CD14-positive monocyte (primary cell): ENCODE data around the gene KIRREL1. TPM values are rescaled to one million over a fixed set of nuclear protein-coding genes. Genes with fewer than 3 reads are reported as not detected.

Experiments used
- DNase-seq, 3 donors: peaks; one replicate each; pipeline ENCODE4 v3.0.0-alpha.2; 2011 to 2022
- H2AFZ ChIP-seq: 2 replicates; pipeline ENCODE4 v1.6.0; 2012; ENCODE audit warnings: mild to moderate bottlenecking, low read depth, low read length, inconsistent platforms; ENCODE audit not compliant: insufficient read depth, poor library complexity, severe bottlenecking
- H3K27ac ChIP-seq, 2 donors: 1 replicate in 1 of 2; 2 replicates in 1 of 2; pipeline ENCODE4 v1.5.1; 2012 to 2013; ENCODE audit warnings: low read length in 2 of 2, control low read depth in 1 of 2, inconsistent platforms in 1 of 2, low read depth in 1 of 2, mild to moderate bottlenecking in 1 of 2
- H3K27me3 ChIP-seq, 2 donors: one replicate each; pipeline versions ENCODE4 v1.6.0 to v1.6.1; 2011 to 2013; ENCODE audit warnings: low read length in 2 of 2; ENCODE audit not compliant: control insufficient read depth in 2 of 2, insufficient read depth in 2 of 2
- H3K36me3 ChIP-seq, 2 donors: replicated peaks in 1 of 2; 1 replicate in 1 of 2; 2 replicates in 1 of 2; pipeline versions ENCODE4 v1.5.1 to v1.6.1; 2012 to 2013; ENCODE audit warnings: low read length in 2 of 2, control low read depth in 1 of 2, inconsistent platforms in 1 of 2, mild to moderate bottlenecking in 1 of 2; ENCODE audit not compliant: insufficient read depth in 2 of 2, control insufficient read depth in 1 of 2
- H3K4me1 ChIP-seq, 2 donors: 1 replicate in 1 of 2; 2 replicates in 1 of 2; pipeline versions ENCODE4 v1.5.1 to v1.6.1; 2012 to 2013; ENCODE audit warnings: low read length in 2 of 2, control low read depth in 1 of 2, inconsistent platforms in 1 of 2, mild to moderate bottlenecking in 1 of 2, moderate library complexity in 1 of 2; ENCODE audit not compliant: insufficient read depth in 2 of 2, control insufficient read depth in 1 of 2
- H3K4me2 ChIP-seq: replicated peaks from 2 replicates; pipeline ENCODE3; 2012; ENCODE audit warnings: low read length, moderate library complexity, mild to moderate bottlenecking; ENCODE audit not compliant: poor library complexity, severe bottlenecking; ENCODE audit errors: extremely low read depth
- H3K4me3 ChIP-seq, 3 experiments: fragments of 200-600 bp in 1 of 3; sonication (generic) in 1 of 3; replicated peaks in 1 of 3; 1 replicate in 2 of 3; 2 replicates in 1 of 3; pipeline ENCODE4 v1.5.1; 2011 to 2013; ENCODE audit warnings: low read length in 3 of 3, mild to moderate bottlenecking in 3 of 3, control low read depth in 2 of 3, low read depth in 2 of 3, inconsistent platforms in 1 of 3, moderate library complexity in 1 of 3
- H3K79me2 ChIP-seq: 2 replicates; pipeline ENCODE4 v1.6.0; 2012; ENCODE audit warnings: mild to moderate bottlenecking, control low read depth, inconsistent platforms, low read length, moderate library complexity; ENCODE audit not compliant: insufficient read depth
- H3K9ac ChIP-seq: 2 replicates; pipeline ENCODE4 v1.6.0; 2017; ENCODE audit warnings: low read length, mild to moderate bottlenecking; ENCODE audit not compliant: insufficient read depth, poor library complexity, severe bottlenecking
- H3K9me3 ChIP-seq, 2 donors: replicated peaks in 1 of 2; 1 replicate in 1 of 2; 2 replicates in 1 of 2; pipeline versions ENCODE4 v1.5.1 to v1.6.1; 2012 to 2013; ENCODE audit warnings: low read length in 2 of 2, control low read depth in 1 of 2; ENCODE audit not compliant: control insufficient read depth in 1 of 2, insufficient read depth in 1 of 2
- H4K20me1 ChIP-seq: 2 replicates; pipeline ENCODE4 v1.6.0; 2012; ENCODE audit warnings: mild to moderate bottlenecking, low read length, control low read depth, moderate library complexity; ENCODE audit not compliant: insufficient read depth
- H3K27ac Mint-ChIP-seq, 7 donors: one replicate each; pipeline ENCODE4 v1.8.0; 2020; ENCODE audit warnings: mild to moderate bottlenecking in 7 of 7, mixed read lengths in 7 of 7, moderate library complexity in 6 of 7, inconsistent platforms in 2 of 7
- H3K27me3 Mint-ChIP-seq, 3 donors: one replicate each; pipeline ENCODE4 v1.8.0; 2021 to 2022; ENCODE audit warnings: low read depth in 3 of 3, mild to moderate bottlenecking in 3 of 3, mixed read lengths in 3 of 3, moderate library complexity in 3 of 3, inconsistent platforms in 1 of 3
- H3K36me3 Mint-ChIP-seq, 2 donors: one replicate each; pipeline ENCODE4 v1.8.0; 2020; ENCODE audit warnings: mixed read lengths in 2 of 2, inconsistent platforms in 1 of 2, mild to moderate bottlenecking in 1 of 2
- H3K4me1 Mint-ChIP-seq: one replicate; pipeline ENCODE4 v1.8.0; 2020; ENCODE audit warnings: mild to moderate bottlenecking, mixed read lengths
- H3K4me3 Mint-ChIP-seq, 2 donors: one replicate each; pipeline ENCODE4 v1.8.0; 2020; ENCODE audit warnings: mild to moderate bottlenecking in 2 of 2, mixed read lengths in 2 of 2, moderate library complexity in 1 of 2
- H3K9me3 Mint-ChIP-seq, 7 donors: one replicate each; pipeline ENCODE4 v1.8.0; 2020 to 2022; ENCODE audit warnings: mixed read lengths in 7 of 7, mild to moderate bottlenecking in 6 of 7, moderate library complexity in 6 of 7, inconsistent platforms in 2 of 7
- CTCF ChIP-seq: fragments of 200-600 bp; IDR thresholded peaks from one replicate; pipeline ENCODE4 v1.8.0; 2022; ENCODE audit warnings: antibody characterized with exemption, mild to moderate bottlenecking
- WGBS: methylation state at CpG from one replicate; pipeline ENCODE4 v1.1.5; 2013; ENCODE audit warnings: missing lambda C conversion rate; ENCODE audit not compliant: insufficient coverage; 5-methylcytosine and 5-hydroxymethylcytosine counted together
- intact Hi-C, 2 donors: fragments of 100-400 bp; cut with micrococcal nuclease; formaldehyde crosslinking; loops; one replicate each; pipeline versions ENCODE4 v1.15.0 to v1.15.1; 2023
- polyA plus RNA-seq, 3 donors: library from polyadenylated mRNA; depleted of rRNA in 1 of 3; unstranded in 2 of 3; stranded (reverse) in 1 of 3; fragments of 300-500 nt in 2 of 3; fragments of >200 nt in 1 of 3; fragmentation: Illumina TruSeq in 2 of 3; gene quantifications; 1 replicate in 2 of 3; 2 replicates in 1 of 3; pipeline ENCODE4 v1.2.3, GENCODE V29; 2012 to 2021

KIRREL1 gene
- polyA plus RNA-seq, 3 donors, result not detected

- Histone ChIP-seq H3K4me3 (peak overlapping the region in 1 of 3 experiments; percentile 78), H3K27ac (no peak overlapping the region), H3K9me3 (peaks cover 0 to 10% of the 10 kb centered on the region in 2 donors), H3K4me2 (peak overlapping the region; percentile 89), H3K27me3 (peaks cover 17 to 45% of the 10 kb centered on the region in 2 donors), H3K36me3 (no peaks in the 10 kb centered on the region), H3K4me1 (peaks cover 15 to 23% of the 10 kb centered on the region in 2 donors), H3K9ac (peak overlapping the region; percentile 56), H3K79me2 (no peaks in the 10 kb centered on the region), H4K20me1 (no peaks in the 10 kb centered on the region), H2AFZ (peak overlapping the region; percentile 83)
- Mint-ChIP-seq H3K9me3 (peaks cover 0 to 21% (median 9%) of the 10 kb centered on the region in 7 donors), H3K4me3 (peak overlapping the region; percentile 82 to 96), H3K27me3 (peaks cover 42 to 67% (median 56%) of the 10 kb centered on the region in 3 donors), H3K36me3 (peaks cover 0 to 8% of the 10 kb centered on the region in 2 donors), H3K4me1 (peaks cover 28% of the 10 kb centered on the region), H3K27ac (peak overlapping the region in 2 of 7 donors; percentile 11 to 12)
- 40% methylated on average over 5 of the region's 8 CpGs for WGBS
- intact Hi-C loops, result no loop called here
- no peak for DNase-seq
- TF ChIP-seq CTCF, result no peak
Observed at GRCh38 chr1:158113759-158114127, 120.3 kb downstream of the KIRREL1 start.

- no peaks in the 10 kb centered on the region for H3K79me2 ChIP-seq
- Mint-ChIP-seq H3K27ac (no peak overlapping the region), H3K4me1 (peaks cover 28% of the 10 kb centered on the region), H3K9me3 (peaks cover 0 to 14% (median 5%) of the 10 kb centered on the region in 7 donors), H3K27me3 (peaks cover 50 to 68% (median 63%) of the 10 kb centered on the region in 3 donors), H3K4me3 (peak overlapping the region in 1 of 2 donors; percentile 13), H3K36me3 (peaks cover 0 to 8% of the 10 kb centered on the region in 2 donors)
- H3K27ac ChIP-seq, result no peak overlapping the region
- peaks cover 0 to 10% of the 10 kb centered on the region in 2 donors for H3K9me3 ChIP-seq
- peak in 1 of 3 donors; percentile 15 for DNase-seq
- no peak overlapping the region for H3K4me2 ChIP-seq
- peaks cover 15 to 23% of the 10 kb centered on the region in 2 donors for H3K4me1 ChIP-seq
- no peak overlapping the region for H3K9ac ChIP-seq
- no peaks in the 10 kb centered on the region for H3K36me3 ChIP-seq
- intact Hi-C loops, result no loop called here
- no peak for TF ChIP-seq CTCF
- H4K20me1 ChIP-seq, result no peaks in the 10 kb centered on the region
- H3K27me3 ChIP-seq, result peaks cover 21 to 59% of the 10 kb centered on the region in 2 donors
- no peak overlapping the region for H3K4me3 ChIP-seq
- WGBS, result 83% methylated on average over 1 of the region's 4 CpGs
- no peak overlapping the region for H2AFZ ChIP-seq
Observed at GRCh38 chr1:158115126-158115525, 121.7 kb downstream of the KIRREL1 start.
